ENCODE results near the gene SLC39A8.

The SLC39A8 gene

GRCh38 chr4:102230194-102230593 lies 115.1 kb downstream of the SLC39A8 start:
- no peak for DNase-seq (ENCODE audit: low spot score)

- DNase-seq (ENCODE audit: low spot score), result no peak
Measured at GRCh38 chr4:102227388-102227787, 117.9 kb downstream of the SLC39A8 start.

GRCh38 chr4:102223461-102223860 lies 121.8 kb downstream of the SLC39A8 start:
- no peak for DNase-seq (ENCODE audit: low spot score)

GRCh38 chr4:102222838-102223409 lies 122.4 kb downstream of the SLC39A8 start:
- no peak for DNase-seq (ENCODE audit: low spot score)

- DNase-seq (ENCODE audit: low spot score), result no peak
Measured at GRCh38 chr4:102219129-102219528, 126.2 kb downstream of the SLC39A8 start.

- DNase-seq (ENCODE audit: low spot score), result no peak
Measured at GRCh38 chr4:102218656-102219055, 126.6 kb downstream of the SLC39A8 start.

- no peak for DNase-seq (ENCODE audit: low spot score)
Measured at GRCh38 chr4:102217775-102218355, 127.4 kb downstream of the SLC39A8 start.

GRCh38 chr4:102217345-102217744 lies 127.9 kb downstream of the SLC39A8 start:
- DNase-seq (ENCODE audit: low spot score), result no peak

GRCh38 chr4:102216666-102217065 lies 128.6 kb downstream of the SLC39A8 start:
- no peak for DNase-seq (ENCODE audit: low spot score)

GRCh38 chr4:102213031-102213430 lies 132.3 kb downstream of the SLC39A8 start:
- DNase-seq (ENCODE audit: low spot score), result no peak
